OCI-LY7 (cell line): ENCODE measurements around the gene KIFC1. TPM values are rescaled to one million over a fixed set of nuclear protein-coding genes. Genes with fewer than 3 reads are reported as not detected.

Experiments
- BruUV-seq: library from RNA; stranded (reverse); fragments of 400-500 nt; replicated peaks from 2 replicates; lab custom pipeline; 2021; lab: Mats Ljungman, UMichigan
- CTCF ChIA-PET: fragments of 300-600 bp; sonication (Branson Sonifier 250); formaldehyde crosslinking; loops from one replicate; lab custom pipeline; 2022; ENCODE audit warnings: antibody characterized with exemption; ENCODE audit not compliant: unreplicated experiment; lab: Charles Lee
- POLR2A ChIA-PET: fragments of 300-600 bp; sonication (Branson Sonifier 250); formaldehyde crosslinking; loops from one replicate; lab custom pipeline; 2022; ENCODE audit warnings: antibody characterized with exemption; lab: Charles Lee
- DNase-seq: peaks from one replicate; pipeline ENCODE4 v3.0.0-alpha.2; 2015; ENCODE audit warnings: low spot score
- H2AFZ ChIP-seq: fragments of 200-600 bp; sonication (generic), shearing (Covaris generic); 2 replicates; pipeline ENCODE4 v1.6.1; 2014; ENCODE audit warnings: mild to moderate bottlenecking, antibody characterized with exemption, low read length, moderate library complexity
- H3K27ac ChIP-seq: fragments of 200-600 bp; sonication (generic); 2 replicates; pipeline ENCODE4 v1.5.1; 2014; ENCODE audit warnings: mixed run types, low read depth, mild to moderate bottlenecking, moderate library complexity, low read length, inconsistent platforms; ENCODE audit not compliant: poor library complexity, severe bottlenecking
- H3K36me3 ChIP-seq: fragments of 200-600 bp; sonication (generic); 2 replicates; pipeline ENCODE4 v1.6.1; 2014; ENCODE audit warnings: mild to moderate bottlenecking, antibody characterized with exemption, low read length, moderate library complexity, mixed read lengths; ENCODE audit not compliant: insufficient read depth
- H3K4me1 ChIP-seq: fragments of 200-600 bp; sonication (generic); 2 replicates; pipeline ENCODE4 v1.5.1; 2014; ENCODE audit warnings: mild to moderate bottlenecking, low read length; ENCODE audit not compliant: insufficient read depth, poor library complexity, severe bottlenecking
- H3K4me2 ChIP-seq: fragments of 200-600 bp; sonication (generic); 2 replicates; pipeline ENCODE4 v1.6.1; 2014; ENCODE audit warnings: mild to moderate bottlenecking, low read length
- H3K4me3 ChIP-seq: fragments of 200-600 bp; sonication (generic); 2 replicates; pipeline ENCODE4 v1.5.1; 2014; ENCODE audit warnings: mild to moderate bottlenecking, low read depth, low read length; ENCODE audit not compliant: poor library complexity, severe bottlenecking
- H3K79me2 ChIP-seq: fragments of 200-600 bp; sonication (generic); 2 replicates; pipeline ENCODE4 v1.6.1; 2016; ENCODE audit warnings: low read depth, mild to moderate bottlenecking, low read length, moderate library complexity, mixed read lengths; ENCODE audit not compliant: insufficient read depth
- H3K9me2 ChIP-seq: fragments of 200-600 bp; sonication (generic); 2 replicates; pipeline ENCODE4 v1.6.1; 2016; ENCODE audit warnings: mild to moderate bottlenecking, low read length, mixed read lengths; ENCODE audit not compliant: insufficient read depth
- H3K9me3 ChIP-seq: fragments of 200-600 bp; sonication (generic); 2 replicates; pipeline ENCODE4 v1.6.1; 2014; ENCODE audit warnings: mild to moderate bottlenecking, mixed run types, low read length, mixed read lengths
- H4K20me1 ChIP-seq: fragments of 200-600 bp; sonication (generic); 2 replicates; pipeline ENCODE4 v1.6.1; 2014; ENCODE audit warnings: mild to moderate bottlenecking, antibody characterized with exemption, low read length, moderate library complexity, mixed read lengths; ENCODE audit not compliant: insufficient read depth
- EZH2phosphoT487 ChIP-seq: fragments of 200-600 bp; sonication (generic); IDR thresholded peaks from 2 replicates; pipeline ENCODE4 v1.6.1; 2018; ENCODE audit warnings: low read depth, borderline replicate concordance, mild to moderate bottlenecking, mixed run types, antibody characterized with exemption, low read length, moderate library complexity, mixed read lengths
- intact Hi-C: fragments of 100-400 bp; cut with micrococcal nuclease; formaldehyde crosslinking; loops from one replicate; pipeline ENCODE4 v1.10.0; 2022; ENCODE audit not compliant: unreplicated experiment
- total RNA-seq, 2 experiments: library from RNA; depleted of rRNA in 1 of 2; stranded (reverse); fragments of >200 nt in 1 of 2; shearing (Covaris generic) in 1 of 2; gene quantifications; 2 replicates each; pipeline ENCODE4 v1.2.3, GENCODE V29; 2014 to 2022
- TF ChIP-seq, protein P1 (sequence below): fragments of 200-600 bp; sonication (generic); conservative IDR thresholded peaks from 2 replicates; pipeline ENCODE4 v1.5.1; 2014; ENCODE audit warnings: mild to moderate bottlenecking, antibody characterized with exemption, low read length, moderate library complexity, mixed read lengths

KIFC1 gene
- total RNA-seq, 2 experiments from 2014 or later = 138 to 167 TPM

DNA sequence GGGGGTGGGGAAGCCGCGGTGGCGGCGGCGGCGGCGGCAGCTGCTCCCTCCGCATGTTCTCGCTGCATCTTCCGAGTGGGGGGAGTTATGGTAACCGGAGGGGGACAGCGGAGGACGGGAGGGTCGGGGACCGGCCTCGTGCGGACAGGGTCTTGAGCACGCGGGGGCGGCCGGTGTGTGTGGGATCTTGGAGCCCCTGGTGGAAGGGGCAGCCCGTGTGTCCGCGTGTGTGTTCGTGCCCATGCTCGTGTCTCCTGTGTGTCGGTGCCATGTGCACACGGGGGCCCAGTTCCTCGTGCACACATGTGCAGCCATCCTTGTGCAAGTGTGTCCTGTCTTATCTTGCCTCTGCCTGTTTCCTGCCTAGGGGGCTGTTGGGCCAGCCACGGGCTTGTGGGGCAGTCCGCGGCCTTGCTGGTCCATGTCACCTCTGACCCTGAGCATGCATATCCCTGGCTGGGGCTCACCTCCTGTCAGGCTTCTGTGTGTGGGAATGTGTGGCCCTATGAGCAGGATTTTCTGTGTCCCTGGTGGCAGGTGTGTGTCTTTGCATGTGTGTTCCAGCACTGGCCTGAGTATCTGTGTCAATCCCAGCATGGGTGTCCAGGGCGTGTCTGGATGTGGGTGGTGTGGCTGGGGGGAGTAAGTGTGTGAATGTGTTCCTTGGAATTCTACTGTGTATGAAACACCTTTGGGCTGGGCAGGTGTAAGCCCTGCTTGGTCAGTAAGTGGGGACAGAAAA, 36.8 kb downstream of the KIFC1 start:
- Histone ChIP-seq H3K4me3 (peak overlapping the region; percentile 68), H3K9me2 (no peaks in the 10 kb centered on the region), H3K4me1 (peaks cover 75% of the 10 kb centered on the region), H3K27ac (peak overlapping the region; percentile 64), H2AFZ (peak overlapping the region; percentile 43; the same call in 1 of the 2 replicates), H3K79me2 (peaks cover 5% of the 10 kb centered on the region; the same call in 1 of the 2 replicates), H3K4me2 (peak overlapping the region; percentile 98), H3K36me3 (no peaks in the 10 kb centered on the region; the same call in 1 of the 2 replicates), H3K9me3 (no peaks in the 10 kb centered on the region), H4K20me1 (no peaks in the 10 kb centered on the region)
- no TSS peak for BruUV-seq
- TF ChIP-seq EZH2phosphoT487 = no peak
- TF ChIP-seq, protein P1, sequence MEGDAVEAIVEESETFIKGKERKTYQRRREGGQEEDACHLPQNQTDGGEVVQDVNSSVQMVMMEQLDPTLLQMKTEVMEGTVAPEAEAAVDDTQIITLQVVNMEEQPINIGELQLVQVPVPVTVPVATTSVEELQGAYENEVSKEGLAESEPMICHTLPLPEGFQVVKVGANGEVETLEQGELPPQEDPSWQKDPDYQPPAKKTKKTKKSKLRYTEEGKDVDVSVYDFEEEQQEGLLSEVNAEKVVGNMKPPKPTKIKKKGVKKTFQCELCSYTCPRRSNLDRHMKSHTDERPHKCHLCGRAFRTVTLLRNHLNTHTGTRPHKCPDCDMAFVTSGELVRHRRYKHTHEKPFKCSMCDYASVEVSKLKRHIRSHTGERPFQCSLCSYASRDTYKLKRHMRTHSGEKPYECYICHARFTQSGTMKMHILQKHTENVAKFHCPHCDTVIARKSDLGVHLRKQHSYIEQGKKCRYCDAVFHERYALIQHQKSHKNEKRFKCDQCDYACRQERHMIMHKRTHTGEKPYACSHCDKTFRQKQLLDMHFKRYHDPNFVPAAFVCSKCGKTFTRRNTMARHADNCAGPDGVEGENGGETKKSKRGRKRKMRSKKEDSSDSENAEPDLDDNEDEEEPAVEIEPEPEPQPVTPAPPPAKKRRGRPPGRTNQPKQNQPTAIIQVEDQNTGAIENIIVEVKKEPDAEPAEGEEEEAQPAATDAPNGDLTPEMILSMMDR = peak; percentile 75
- intact Hi-C loops = loop anchor here (5.0 kb wide), 1 partner anchor 151 kb away; the partner anchor contains the start of gene B3GALT4
- ChIA-PET POLR2A (interaction anchor here (0.6 to 1.4 kb wide), 5 partner anchors 10 to 157 kb away, joined by 3 to 4 read pairs (median 4); partner anchors contain the start of genes CUTA, RPS18, VPS52 and ZBTB22), CTCF (no interaction called here)
- DNase-seq = peak; percentile 70

DNA sequence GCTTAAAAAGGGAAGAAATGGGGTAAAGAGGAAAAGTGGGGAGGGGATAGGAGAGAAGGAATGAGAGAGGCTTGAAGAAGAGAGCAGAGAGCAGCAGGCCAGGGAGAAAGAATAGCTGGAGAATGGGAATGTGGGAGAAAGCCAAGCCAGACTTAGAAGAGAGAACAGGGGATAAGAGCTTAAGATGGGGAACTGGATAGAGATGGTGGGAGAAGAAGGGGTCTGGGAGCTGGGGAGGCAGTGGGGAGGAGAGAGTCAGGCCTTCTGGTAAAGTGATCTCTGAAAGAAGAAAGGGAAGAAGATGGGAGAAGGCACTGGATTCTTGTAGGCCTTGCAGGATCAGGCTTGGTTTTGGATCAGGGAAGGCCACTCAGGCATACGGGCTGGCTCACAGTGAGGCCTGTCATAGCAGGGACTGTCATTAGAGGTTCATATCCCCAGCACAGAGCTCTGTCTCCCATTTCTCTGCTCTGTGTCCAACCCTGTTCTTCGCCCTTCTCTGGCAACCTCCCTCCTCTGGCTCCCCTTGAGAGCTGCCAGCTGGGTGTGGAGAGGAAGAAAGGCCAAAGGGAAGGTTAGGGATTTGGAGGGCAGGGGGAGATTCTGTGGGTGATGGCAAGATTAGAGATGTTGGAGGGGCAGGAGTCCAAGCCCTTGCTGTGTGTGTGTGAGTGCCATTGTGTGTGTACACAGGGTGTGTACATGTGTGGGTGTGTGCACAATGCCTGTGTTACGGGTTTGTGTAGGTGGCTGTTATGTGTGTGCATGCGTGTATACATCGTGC, 37.5 kb downstream of the KIFC1 start:
- H2AFZ ChIP-seq = no peak overlapping the region
- CTCF ChIA-PET = no interaction called here
- H3K36me3 ChIP-seq = no peaks in the 10 kb centered on the region
- H3K27ac ChIP-seq = peak overlapping the region; percentile 64
- no peak for DNase-seq
- no peak for TF ChIP-seq EZH2phosphoT487
- TF ChIP-seq, protein P1 = no peak
- peak overlapping the region; percentile 98 for H3K4me2 ChIP-seq
- no peaks in the 10 kb centered on the region for H4K20me1 ChIP-seq
- no TSS peak for BruUV-seq
- POLR2A ChIA-PET = interaction anchor here (0.6 to 1.4 kb wide), 5 partner anchors 11 to 157 kb away, joined by 3 to 4 read pairs (median 4); partner anchors contain the start of genes CUTA, RPS18, VPS52 and ZBTB22
- H3K4me3 ChIP-seq = peak overlapping the region; percentile 68
- peaks cover 5% of the 10 kb centered on the region; the same call in 1 of the 2 replicates for H3K79me2 ChIP-seq
- intact Hi-C loops = loop anchor here (5.0 kb wide), 1 partner anchor 152 kb away; the partner anchor contains the start of gene B3GALT4
- no peaks in the 10 kb centered on the region for H3K9me2 ChIP-seq
- peaks cover 75% of the 10 kb centered on the region for H3K4me1 ChIP-seq
- H3K9me3 ChIP-seq = no peaks in the 10 kb centered on the region
